Skeletal muscle cell (primary cell): ENCODE data around the gene SPDYE17.
"Not testable (repeated sequence)": the region's sequence is repeated elsewhere in the genome, so short reads cannot be mapped to it uniquely, and the experiment has no call there.

Experiments
- DNase-seq: peaks from one replicate; pipeline ENCODE4 v3.0.0-alpha.2; 2010; ENCODE audit warnings: low read depth
- H3K4me3 ChIP-seq: 2 replicates; pipeline ENCODE4 v1.5.1; 2011; ENCODE audit warnings: low read depth, mild to moderate bottlenecking, control low read depth, low read length, moderate library complexity

The SPDYE17 gene

GRCh38 chr7:77032261-77032660, at the start of gene SPDYE17:
Gene SPDYE17, minus strand, starts transcription at chr7:77032361. Its CDS starts 1,791 bp downstream, at chr7:77030570.
- H3K4me3 ChIP-seq, DNase-seq: not testable (repeated sequence)

GRCh38 chr7:77080236-77080635, 48.1 kb upstream of the SPDYE17 start:
- not testable (repeated sequence) for DNase-seq, H3K4me3 ChIP-seq

- not testable (repeated sequence) for DNase-seq, H3K4me3 ChIP-seq
Measured at GRCh38 chr7:77079624-77080023, 47.5 kb upstream of the SPDYE17 start.

- H3K4me3 ChIP-seq, DNase-seq: not testable (repeated sequence)
Measured at GRCh38 chr7:77079112-77079511, 47.0 kb upstream of the SPDYE17 start.

- not testable (repeated sequence) for H3K4me3 ChIP-seq, DNase-seq
Measured at GRCh38 chr7:77077060-77077459, 44.9 kb upstream of the SPDYE17 start.

GRCh38 chr7:77074786-77075396, 42.7 kb upstream of the SPDYE17 start:
- H3K4me3 ChIP-seq, DNase-seq: not testable (repeated sequence)

- not testable (repeated sequence) for DNase-seq
Measured at GRCh38 chr7:77071108-77071507, 38.9 kb upstream of the SPDYE17 start.

GRCh38 chr7:77065869-77066268, 33.7 kb upstream of the SPDYE17 start:
- not testable (repeated sequence) for DNase-seq, H3K4me3 ChIP-seq

More at GRCh38 chr7:77071108-77071507, 38.9 kb upstream of the SPDYE17 start:
- not testable (repeated sequence) for H3K4me3 ChIP-seq

GRCh38 chr7:77063732-77064131, 31.6 kb upstream of the SPDYE17 start:
- H3K4me3 ChIP-seq, DNase-seq: not testable (repeated sequence)

- not testable (repeated sequence) for H3K4me3 ChIP-seq, DNase-seq
Measured at GRCh38 chr7:77062557-77062956, 30.4 kb upstream of the SPDYE17 start, which contains the start of gene SPDYE18. Gene SPDYE18, minus strand, starts transcription at chr7:77062558. Its CDS starts 2,046 bp downstream, at chr7:77060512.

- not testable (repeated sequence) for H3K4me3 ChIP-seq, DNase-seq
Measured at GRCh38 chr7:77026349-77026748, 5.8 kb downstream of the SPDYE17 start.

- not testable (repeated sequence) for DNase-seq, H3K4me3 ChIP-seq
Measured at GRCh38 chr7:77010074-77010680, 22.0 kb downstream of the SPDYE17 start.

GRCh38 chr7:77008000-77008399, 24.2 kb downstream of the SPDYE17 start:
- not testable (repeated sequence) for H3K4me3 ChIP-seq, DNase-seq

GRCh38 chr7:77006127-77007110, 25.7 kb downstream of the SPDYE17 start:
- not testable (repeated sequence) for H3K4me3 ChIP-seq, DNase-seq

- not testable (repeated sequence) for DNase-seq, H3K4me3 ChIP-seq
Measured at GRCh38 chr7:77005461-77006057, 26.6 kb downstream of the SPDYE17 start.

- H3K4me3 ChIP-seq, DNase-seq: not testable (repeated sequence)
Measured at GRCh38 chr7:77004151-77004550, 28.0 kb downstream of the SPDYE17 start.

- not testable (repeated sequence) for H3K4me3 ChIP-seq
Measured at GRCh38 chr7:77003241-77003640, 28.9 kb downstream of the SPDYE17 start.

GRCh38 chr7:77002678-77003233, 29.4 kb downstream of the SPDYE17 start:
- not testable (repeated sequence) for H3K4me3 ChIP-seq, DNase-seq

More at GRCh38 chr7:77003241-77003640, 28.9 kb downstream of the SPDYE17 start:
- DNase-seq: not testable (repeated sequence)

GRCh38 chr7:77002104-77002503, 30.1 kb downstream of the SPDYE17 start:
- H3K4me3 ChIP-seq, DNase-seq: not testable (repeated sequence)
